SHP77 treated with DMSO at 0.1 percent for 48 hours (cell line): ENCODE results near the gene SLC30A10.
"Not testable (repeated sequence)": the region's sequence is repeated elsewhere in the genome, so short reads cannot be mapped to it uniquely, and the experiment has no call there.

Source experiments
- DNase-seq: peaks from one replicate; lab custom pipeline; 2025; lab: John Stamatoyannopoulos, UW

The SLC30A10 gene

GRCh38 chr1:219927956-219928790 lies at the start of gene SLC30A10:
Gene SLC30A10, minus strand, starts transcription at chr1:219928557. Its CDS starts 117 bp downstream, at chr1:219928440.
- no peak for DNase-seq

- no peak for DNase-seq
Measured at GRCh38 chr1:219973213-219973612, 44.9 kb upstream of the SLC30A10 start.

DNA sequence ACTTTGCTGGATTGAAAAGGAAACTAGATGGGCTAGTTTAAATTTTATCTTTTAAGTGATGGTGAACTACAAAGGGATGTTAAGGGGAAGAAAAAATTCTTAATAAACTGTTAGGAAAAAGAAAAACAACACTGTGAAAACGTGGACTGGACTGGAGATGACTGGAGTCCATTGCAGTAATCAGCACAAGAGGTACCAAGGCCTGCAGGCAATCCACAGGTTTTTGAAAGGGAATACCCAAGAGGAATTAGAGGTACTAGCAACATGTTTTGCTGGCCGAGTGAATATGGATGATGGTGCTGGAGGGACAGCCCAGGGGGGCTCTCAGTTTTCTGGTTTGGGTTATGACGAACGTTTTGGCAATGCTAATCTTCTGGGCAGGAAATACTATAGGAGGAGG lies 39.0 kb upstream of the SLC30A10 start:
- DNase-seq, result no peak

- DNase-seq, result no peak
Measured at GRCh38 chr1:219966071-219966349, 37.7 kb upstream of the SLC30A10 start.

- no peak for DNase-seq
Measured at GRCh38 chr1:219965285-219966070, 37.1 kb upstream of the SLC30A10 start.

DNA sequence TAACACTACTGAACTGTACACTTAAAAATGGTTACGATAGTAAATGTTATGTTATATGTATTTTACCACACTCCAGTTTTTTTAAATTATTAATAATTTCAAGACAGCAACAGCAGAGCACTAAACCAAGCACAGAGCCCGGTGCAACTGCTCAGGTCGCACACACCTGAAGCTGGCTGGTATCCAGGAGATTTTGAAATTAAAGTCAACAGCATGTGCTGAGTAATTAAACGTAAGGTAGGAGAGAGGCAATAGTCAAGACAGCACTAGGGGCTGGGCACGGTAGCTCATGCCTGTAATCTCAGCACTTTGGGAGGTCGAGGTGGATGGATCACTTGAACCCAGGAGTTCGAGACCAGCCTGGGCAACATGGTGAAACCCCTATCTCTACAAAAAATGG lies 35.1 kb upstream of the SLC30A10 start:
- DNase-seq, result no peak

- no peak for DNase-seq
Measured at GRCh38 chr1:219961684-219962083, 33.3 kb upstream of the SLC30A10 start.

GRCh38 chr1:219959540-219960203 lies 31.3 kb upstream of the SLC30A10 start:
- no peak for DNase-seq

DNA sequence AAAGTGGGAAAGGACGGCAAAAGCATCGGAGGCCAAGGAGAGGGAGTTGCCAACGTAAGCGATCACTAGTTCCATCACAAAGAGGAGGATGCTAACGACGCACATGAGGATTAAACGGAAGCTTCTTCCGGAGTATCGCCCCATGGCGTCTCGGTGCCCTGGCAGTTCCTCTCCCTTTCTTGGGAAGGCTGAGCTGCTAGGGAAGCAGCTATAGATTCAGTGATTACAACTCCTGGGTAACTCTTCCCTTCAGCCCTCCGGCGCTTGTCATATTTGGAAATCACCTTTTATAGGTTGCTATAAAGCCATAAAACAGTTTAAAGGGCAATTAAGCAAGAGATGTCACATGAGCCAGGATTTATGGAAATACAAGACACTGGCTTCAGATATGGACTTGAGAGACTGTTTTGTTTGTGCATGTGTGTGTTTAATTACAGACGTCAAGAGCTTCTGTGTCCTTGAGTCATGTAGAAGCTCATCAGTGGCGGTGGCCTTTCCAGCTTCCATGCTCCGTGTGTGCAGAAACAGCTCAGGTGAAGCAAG lies 30.6 kb upstream of the SLC30A10 start:
- DNase-seq, result no peak

DNA sequence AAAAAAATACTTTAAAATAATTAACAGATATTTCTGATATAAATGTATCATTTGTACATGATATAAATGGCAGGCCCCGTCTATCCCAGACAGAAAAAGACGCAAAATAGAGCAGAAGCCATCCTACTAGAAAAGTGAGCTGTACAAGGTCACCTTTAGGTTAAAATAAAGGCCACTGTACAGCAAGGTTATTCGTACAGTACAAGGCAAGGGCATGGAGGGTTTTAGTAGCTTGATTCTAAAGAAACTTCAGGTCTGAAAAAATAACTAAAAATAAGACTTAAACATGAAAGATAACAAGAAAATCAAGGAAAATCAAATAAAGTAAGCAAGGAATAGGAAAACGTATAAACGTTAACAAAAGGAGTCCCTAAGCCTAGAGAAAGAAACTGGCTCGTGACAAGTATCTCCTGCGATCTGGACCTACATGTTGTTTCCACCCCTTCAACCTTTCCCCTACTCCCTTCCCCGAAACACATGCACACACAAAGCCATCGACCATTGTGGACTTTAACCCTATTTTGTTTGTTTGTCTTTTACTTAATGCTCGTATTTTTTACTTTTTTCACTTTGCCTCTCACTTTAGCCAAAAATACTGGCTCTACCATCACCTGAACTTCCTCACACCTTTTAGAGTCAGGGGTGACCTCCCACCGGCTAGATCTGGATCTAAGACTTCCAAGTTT lies 26.5 kb upstream of the SLC30A10 start:
- no peak for DNase-seq

GRCh38 chr1:219954052-219954451 lies 25.7 kb upstream of the SLC30A10 start:
- DNase-seq, result no peak

- no peak for DNase-seq
Measured at GRCh38 chr1:219952361-219952760, 24.0 kb upstream of the SLC30A10 start.

DNA sequence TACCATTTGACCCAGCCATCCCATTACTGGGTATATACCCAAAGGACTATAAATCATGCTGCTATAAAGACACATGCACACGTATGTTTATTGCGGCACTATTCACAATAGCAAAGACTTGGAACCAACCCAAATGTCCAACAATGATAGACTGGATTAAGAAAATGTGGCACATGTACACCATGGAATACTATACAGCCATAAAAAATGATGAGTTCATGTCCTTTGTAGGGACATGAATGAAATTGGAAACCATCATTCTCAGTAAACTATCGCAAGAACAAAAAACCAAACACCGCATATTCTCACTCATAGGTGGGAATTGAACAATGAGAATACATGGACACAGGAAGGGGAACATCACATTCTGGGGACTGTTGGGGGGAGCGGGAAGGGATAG lies 20.9 kb upstream of the SLC30A10 start:
- not testable (repeated sequence) for DNase-seq

DNA sequence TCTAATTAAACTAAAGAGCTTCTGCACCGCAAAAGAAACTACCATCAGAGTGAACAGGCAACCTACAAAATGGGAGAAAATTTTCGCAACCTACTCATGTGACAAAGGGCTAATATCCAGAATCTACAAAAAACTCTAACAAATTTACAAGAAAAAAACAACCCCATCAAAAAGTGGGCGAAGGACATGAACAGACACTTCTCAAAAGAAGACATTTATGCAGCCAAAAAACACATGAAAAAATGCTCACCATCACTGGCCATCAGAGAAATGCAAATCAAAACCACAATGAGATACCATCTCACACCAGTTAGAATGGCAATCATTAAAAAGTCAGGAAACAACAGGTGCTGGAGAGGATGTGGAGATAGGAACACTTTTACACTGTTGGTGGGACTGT lies 20.4 kb upstream of the SLC30A10 start:
- DNase-seq, result not testable (repeated sequence)

DNA sequence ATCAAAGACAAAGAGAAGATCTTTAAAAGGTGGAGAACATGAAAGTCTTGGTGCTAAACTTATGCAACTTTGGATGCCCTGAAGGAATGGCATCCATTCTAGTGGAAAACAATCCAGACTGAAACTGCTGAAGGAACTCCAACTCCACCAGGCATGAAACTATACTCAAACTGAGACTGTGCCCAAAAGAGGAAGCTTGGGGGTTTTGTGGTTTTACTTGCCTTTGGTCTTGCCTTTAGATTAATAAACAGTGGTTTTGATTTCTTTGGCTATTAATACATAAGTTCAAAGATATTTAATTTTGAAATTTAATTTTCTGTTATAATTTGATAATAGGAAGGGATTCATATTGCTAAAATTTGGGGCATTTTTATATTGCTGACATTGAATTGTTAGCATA lies 17.4 kb upstream of the SLC30A10 start:
- DNase-seq, result no peak

DNA sequence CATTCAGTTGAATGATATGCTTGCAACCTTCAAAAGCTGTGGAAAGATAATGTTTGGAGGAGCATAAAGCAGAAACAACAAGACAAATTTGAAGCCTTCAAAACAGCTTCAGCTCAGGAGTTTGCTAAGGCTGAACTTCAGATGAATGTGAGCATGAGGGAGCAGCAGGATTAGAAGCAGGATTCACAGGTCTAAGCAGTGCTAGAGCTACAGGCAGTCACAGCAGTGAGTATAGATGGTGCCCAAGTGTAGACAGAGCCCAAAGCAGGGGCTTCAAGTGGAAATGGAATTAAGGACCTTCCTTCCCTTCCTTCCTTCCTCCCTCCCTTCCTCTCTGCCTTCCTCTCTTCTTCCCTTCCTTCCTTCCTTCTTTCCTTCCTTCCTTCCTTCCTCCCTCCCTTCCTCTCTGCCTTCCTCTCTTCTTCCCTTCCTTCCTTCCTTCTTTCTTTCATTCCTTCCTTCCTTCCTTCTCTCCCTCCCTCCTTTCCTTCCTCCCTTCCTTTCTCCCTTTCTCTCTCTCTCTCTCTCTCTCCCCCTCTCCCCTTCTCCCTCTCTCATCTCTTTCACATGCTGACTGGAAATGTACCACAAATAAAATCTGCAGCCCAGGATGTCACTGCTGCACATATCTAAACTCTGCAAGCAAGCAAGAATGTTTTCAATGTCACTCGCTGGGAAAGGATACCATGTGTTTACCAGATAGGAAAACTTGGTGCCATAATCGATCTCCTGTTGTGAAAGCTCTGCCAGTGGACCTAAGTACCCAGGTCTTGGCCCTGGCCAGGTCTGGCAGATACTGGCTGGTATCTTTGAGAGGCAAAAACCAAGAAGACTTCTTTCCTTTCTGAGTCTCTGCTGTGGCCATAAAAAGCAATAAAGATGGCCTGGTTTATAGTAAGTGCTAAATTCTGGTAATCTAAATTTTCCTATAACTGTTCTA lies 13.1 kb upstream of the SLC30A10 start:
- no peak for DNase-seq

- DNase-seq, result no peak
Measured at GRCh38 chr1:219940707-219941106, 12.3 kb upstream of the SLC30A10 start.

GRCh38 chr1:219938706-219939105 lies 10.3 kb upstream of the SLC30A10 start:
- no peak for DNase-seq

DNA sequence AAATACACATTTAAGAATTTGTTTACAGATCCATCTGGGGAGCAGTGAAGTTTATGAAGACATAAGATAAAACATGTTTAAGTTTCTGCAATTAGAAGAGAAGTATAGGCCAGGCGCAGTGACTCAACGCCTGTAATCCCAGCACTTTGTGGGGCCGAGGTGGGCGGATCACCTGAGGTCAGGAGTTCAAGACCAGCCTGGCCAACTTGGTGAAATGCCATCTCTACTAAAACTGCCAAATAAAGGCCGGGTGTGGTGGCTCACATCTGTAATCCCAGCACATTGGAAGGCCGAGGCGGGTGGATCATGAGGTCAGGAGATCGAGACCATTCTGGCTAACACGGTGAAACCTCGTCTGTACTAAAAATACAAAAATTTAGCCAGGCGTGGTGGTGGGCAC lies 5.4 kb upstream of the SLC30A10 start:
- not testable (repeated sequence) for DNase-seq

DNA sequence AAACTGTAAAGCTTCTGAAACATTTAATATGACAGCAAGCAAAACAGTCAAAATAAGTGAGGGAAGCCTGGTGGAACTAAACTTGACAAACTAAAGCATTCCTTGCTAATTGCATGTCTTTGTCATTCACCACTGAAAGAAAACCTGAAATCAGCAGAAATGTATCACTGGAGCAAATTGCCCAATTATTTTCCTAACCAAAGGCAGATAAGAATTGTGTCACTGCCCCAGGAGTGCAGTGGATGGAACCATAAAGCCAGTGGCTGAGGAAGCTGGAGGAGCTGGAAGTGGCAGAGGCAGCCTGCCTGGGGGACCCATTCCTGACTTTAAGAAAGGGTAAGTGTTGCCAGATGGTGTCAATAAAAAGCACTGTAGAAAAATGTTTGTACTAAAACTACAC lies 2.7 kb upstream of the SLC30A10 start:
- no peak for DNase-seq

GRCh38 chr1:219928791-219929118 lies 398 bp upstream of the SLC30A10 start:
- DNase-seq, result no peak
